Measurements from ENCODE around the gene SCN4A.
"Not testable (repeated sequence)": the region's sequence is repeated elsewhere in the genome, so short reads cannot be mapped to it uniquely, and the experiment has no call there.

SCN4A gene

GRCh38 chr17:63932721-63933120, 40.0 kb downstream of the SCN4A start:
- no peak for DNase-seq

- DNase-seq, result peak; percentile 41
These were observed 40.6 kb downstream of the SCN4A start, which contains the start of gene CD79B for GRCh38 chr17:63931981-63932561. CD79B (minus strand) TSS chr17:63932331; CDS start chr17:63932261, 70 bp downstream.

GRCh38 chr17:63930951-63931575, 41.7 kb downstream of the SCN4A start:
- peak; percentile 59 for DNase-seq

GRCh38 chr17:63929860-63930766, 42.6 kb downstream of the SCN4A start:
- DNase-seq, result no peak

- no peak for DNase-seq
These were observed 43.6 kb downstream of the SCN4A start for GRCh38 chr17:63928966-63929695.

- DNase-seq, result no peak
These were observed 44.5 kb downstream of the SCN4A start for GRCh38 chr17:63928172-63928666.

GRCh38 chr17:63927464-63928171, 45.1 kb downstream of the SCN4A start:
- DNase-seq, result no peak

GRCh38 chr17:63926164-63926563, 46.6 kb downstream of the SCN4A start:
- DNase-seq, result no peak

- DNase-seq, result no peak
These were observed 47.1 kb downstream of the SCN4A start for GRCh38 chr17:63925615-63926014.

GRCh38 chr17:63922402-63922801, 50.3 kb downstream of the SCN4A start:
- not testable (repeated sequence) for DNase-seq

- DNase-seq, result not testable (repeated sequence)
These were observed 51.9 kb downstream of the SCN4A start for GRCh38 chr17:63920779-63921178.

- DNase-seq, result not testable (repeated sequence)
These were observed 52.7 kb downstream of the SCN4A start for GRCh38 chr17:63920050-63920449.

- peak; percentile 62 for DNase-seq
These were observed 53.4 kb downstream of the SCN4A start for GRCh38 chr17:63919311-63919723.

GRCh38 chr17:63918789-63919305, 53.9 kb downstream of the SCN4A start, which contains the start of gene GH1:
GH1 (minus strand) TSS chr17:63918839; CDS start chr17:63918776, 63 bp downstream.
- DNase-seq, result not testable (repeated sequence)

- no peak for DNase-seq
These were observed 54.4 kb downstream of the SCN4A start for GRCh38 chr17:63918305-63918704.

GRCh38 chr17:63917646-63918045, 55.1 kb downstream of the SCN4A start:
- no peak for DNase-seq

- not testable (repeated sequence) for DNase-seq
These were observed 55.5 kb downstream of the SCN4A start for GRCh38 chr17:63917206-63917605.

- DNase-seq, result no peak
These were observed 56.0 kb downstream of the SCN4A start for GRCh38 chr17:63916566-63917185.

GRCh38 chr17:63915753-63916152, 57.0 kb downstream of the SCN4A start:
- DNase-seq, result not testable (repeated sequence)

- DNase-seq, result no peak
These were observed 58.2 kb downstream of the SCN4A start for GRCh38 chr17:63914471-63914870.

- peak; percentile 64 for DNase-seq
These were observed 61.0 kb downstream of the SCN4A start for GRCh38 chr17:63911657-63912100.
